ENCODE measurements around the gene GPC1. TPM values are rescaled to one million over a fixed set of nuclear protein-coding genes. Genes with fewer than 3 reads are reported as not detected.

GPC1 gene
- total and polyA plus RNA-seq, 2 of the 13 experiments (the other 11 are each of a cell fraction or from before 2014, with no cell fraction given), result 4.0 to 5.5 TPM

GRCh38 chr2:240458044-240458899 is 22.8 kb downstream of the GPC1 start:
- Histone ChIP-seq H3K79me2 (ENCODE audit: insufficient read depth, low read length) (no peaks in the 10 kb centered on the region), H3K27ac (ENCODE audit: extremely low read length, insufficient read depth, low read length) (no peak overlapping the region), H3K27me3 (ENCODE audit: control insufficient read depth in 1 of 2, insufficient read depth in 2 of 2, low read length in 2 of 2) (peaks cover 23 to 42% of the 10 kb centered on the region in 2 experiments), H4K20me1 (ENCODE audit: insufficient read depth, low read length) (peaks cover 10% of the 10 kb centered on the region; the same call in 1 of the 2 replicates), H3K4me2 (ENCODE audit: low read depth, low read length) (no peak overlapping the region), H3K9ac (ENCODE audit: insufficient read depth, low read depth, low read length) (no peak overlapping the region), H3K4me1 (ENCODE audit: insufficient read depth, low read length) (peaks cover 58% of the 10 kb centered on the region), H3K9me3 (ENCODE audit: low read length) (no peaks in the 10 kb centered on the region), H2AFZ (ENCODE audit: low read length) (no peak overlapping the region), H3K4me3 (replicated peaks in 1 of 3; ENCODE audit: insufficient read depth in 1 of 3, low read depth in 2 of 3, low read length in 3 of 3) (no peak overlapping the region), H3K36me3 (replicated peaks in 1 of 2; ENCODE audit: control insufficient read depth in 1 of 2, insufficient read depth in 2 of 2, low read length in 2 of 2) (no peaks in the 10 kb centered on the region)
- TF ChIP-seq NR2F1 (CRISPR knock-in tag; IDR thresholded peaks at IDR 0.05) (no peak), TCF7L2 (IDR thresholded peaks at IDR 0.05; ENCODE audit: low read depth, low read length) (no peak), HNRNPL (IDR thresholded peaks at IDR 0.05; ENCODE audit: low read depth, low read length) (0 out of 2 replicates have a peak, but pooled peaks have one; percentile 30)
- TF ChIP-seq, protein P1, sequence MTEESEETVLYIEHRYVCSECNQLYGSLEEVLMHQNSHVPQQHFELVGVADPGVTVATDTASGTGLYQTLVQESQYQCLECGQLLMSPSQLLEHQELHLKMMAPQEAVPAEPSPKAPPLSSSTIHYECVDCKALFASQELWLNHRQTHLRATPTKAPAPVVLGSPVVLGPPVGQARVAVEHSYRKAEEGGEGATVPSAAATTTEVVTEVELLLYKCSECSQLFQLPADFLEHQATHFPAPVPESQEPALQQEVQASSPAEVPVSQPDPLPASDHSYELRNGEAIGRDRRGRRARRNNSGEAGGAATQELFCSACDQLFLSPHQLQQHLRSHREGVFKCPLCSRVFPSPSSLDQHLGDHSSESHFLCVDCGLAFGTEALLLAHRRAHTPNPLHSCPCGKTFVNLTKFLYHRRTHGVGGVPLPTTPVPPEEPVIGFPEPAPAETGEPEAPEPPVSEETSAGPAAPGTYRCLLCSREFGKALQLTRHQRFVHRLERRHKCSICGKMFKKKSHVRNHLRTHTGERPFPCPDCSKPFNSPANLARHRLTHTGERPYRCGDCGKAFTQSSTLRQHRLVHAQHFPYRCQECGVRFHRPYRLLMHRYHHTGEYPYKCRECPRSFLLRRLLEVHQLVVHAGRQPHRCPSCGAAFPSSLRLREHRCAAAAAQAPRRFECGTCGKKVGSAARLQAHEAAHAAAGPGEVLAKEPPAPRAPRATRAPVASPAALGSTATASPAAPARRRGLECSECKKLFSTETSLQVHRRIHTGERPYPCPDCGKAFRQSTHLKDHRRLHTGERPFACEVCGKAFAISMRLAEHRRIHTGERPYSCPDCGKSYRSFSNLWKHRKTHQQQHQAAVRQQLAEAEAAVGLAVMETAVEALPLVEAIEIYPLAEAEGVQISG (CRISPR knock-in tag; IDR thresholded peaks at IDR 0.05), result peak; percentile 20; the same call in 1 of the 2 replicates
- DNase-seq (ENCODE audit: low spot score) (no peak), FAIRE-seq (no peak), ATAC-seq (peak; percentile 18)
- BruUV-seq (replicated peaks), result no TSS peak
- in situ Hi-C loops (cut with HindIII; ENCODE audit: extremely low pct_ligation_motif_present, low pct_unique_long_range_greater_than_20kb), result no loop called here
- intact Hi-C loops (cut with micrococcal nuclease; ENCODE audit: unreplicated experiment), result no loop called here
- CTCF ChIA-PET (ENCODE audit: low intra/inter-chr PET ratio, low total read pairs), result no interaction called here
- WGBS (ENCODE audit: low lambda C conversion rate), result 55% methylated on average over 10 of the region's 16 CpGs
- POLR2A ChIA-PET, result no interaction called here
